ENCODE data around the gene VTA1.

DNA sequence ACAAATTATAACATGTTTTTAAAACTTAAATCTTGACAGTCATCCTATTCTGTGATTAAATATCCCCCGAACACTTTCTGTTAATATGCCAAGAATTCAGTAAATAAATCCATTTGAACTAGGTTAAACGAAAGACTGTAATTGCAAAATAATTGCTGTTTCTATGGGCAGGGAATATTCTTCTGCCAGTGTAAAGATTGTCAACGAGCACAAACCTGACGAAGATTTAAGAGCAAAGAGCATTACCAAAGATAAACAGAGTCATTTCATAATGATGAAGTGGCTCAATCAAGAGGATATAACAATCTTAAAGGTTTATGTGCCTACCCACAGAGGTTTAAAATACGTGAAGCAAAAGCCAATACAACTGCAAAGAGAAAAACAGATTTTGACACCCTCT, 78.5 kb downstream of the VTA1 start:
- TF ChIP-seq CTCF (conservative IDR thresholded peaks at IDR 0.05) (no peak), ZFX (IDR thresholded peaks at IDR 0.05) (no peak)
